Stimulated activated CD8-positive, alpha-beta memory T cell treated with anti-CD3 and anti-CD28 coated beads, Interleukin-12 subunit alpha, Interleukin-12 subunit beta, amount 100 ng/mL, for 24 hours (primary cell): ENCODE results near the gene WWOX.

Source experiments
- DNase-seq: peaks from one replicate; pipeline ENCODE4 v3.0.0-alpha.2; 2020; ENCODE audit errors: extremely low read depth

The WWOX gene

DNA sequence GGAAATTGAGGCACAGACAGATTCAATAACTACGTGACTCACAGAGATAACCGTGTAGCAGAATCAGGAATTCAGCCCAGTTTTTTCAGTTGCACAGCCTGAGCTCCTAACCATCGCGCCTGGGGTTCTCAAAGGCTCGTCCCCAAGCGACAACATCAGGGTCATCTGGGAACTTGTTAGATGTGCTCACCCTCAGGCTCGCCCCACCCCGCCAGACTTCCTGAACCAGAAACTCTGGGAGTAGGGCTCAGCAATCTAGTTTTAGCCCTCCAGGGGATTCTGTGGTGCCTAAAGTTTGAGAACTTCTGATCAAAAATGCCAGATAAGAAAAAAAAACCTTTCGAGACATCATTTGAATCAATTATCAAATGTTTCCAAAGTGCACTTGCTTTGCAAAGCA lies 559.8 kb downstream of the WWOX start:
- DNase-seq: no peak

DNA sequence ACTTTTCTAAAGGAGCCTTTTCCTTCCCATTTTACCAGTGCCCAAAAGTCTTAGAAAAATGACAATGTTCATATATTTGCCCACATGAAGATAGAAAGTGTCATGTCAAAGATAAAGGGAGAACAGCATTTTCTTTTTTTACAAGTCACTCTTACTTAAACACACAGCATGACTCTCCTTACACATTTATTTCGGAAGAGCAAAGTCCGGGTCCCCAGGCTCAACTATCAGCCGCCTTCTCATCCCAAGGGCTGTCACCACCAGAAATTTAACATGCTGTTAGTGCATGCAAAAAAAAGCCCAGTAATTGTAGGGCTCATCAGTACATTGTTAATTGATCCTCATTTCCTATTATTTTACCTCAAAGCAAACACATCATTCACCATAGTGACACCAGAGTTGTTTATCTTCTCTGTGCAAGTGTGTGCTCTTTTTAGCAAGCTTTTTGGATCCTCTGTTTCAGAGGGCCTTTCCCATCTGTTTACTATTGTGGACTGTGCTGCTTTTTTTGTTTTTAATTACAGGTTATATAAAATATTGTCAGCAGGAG lies 560.3 kb downstream of the WWOX start:
- DNase-seq: no peak

DNA sequence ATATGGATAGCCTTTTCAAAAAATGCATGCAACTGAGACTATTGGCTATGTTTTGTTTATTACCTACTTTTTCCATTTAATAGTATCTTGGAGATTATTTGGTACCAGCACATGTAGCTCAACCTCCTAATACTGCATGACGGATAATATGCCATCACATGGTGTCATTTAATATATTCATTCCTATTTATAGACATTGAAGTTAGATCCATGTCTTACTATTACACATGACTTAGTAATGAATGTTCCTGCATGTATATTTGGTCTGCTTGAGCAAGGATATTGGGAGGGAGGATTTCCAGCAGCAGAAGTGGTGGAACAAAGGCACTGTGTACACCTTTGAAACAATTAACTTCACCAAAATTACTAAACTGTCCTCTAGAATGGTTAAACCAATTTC lies 561.3 kb downstream of the WWOX start:
- no peak for DNase-seq

DNA sequence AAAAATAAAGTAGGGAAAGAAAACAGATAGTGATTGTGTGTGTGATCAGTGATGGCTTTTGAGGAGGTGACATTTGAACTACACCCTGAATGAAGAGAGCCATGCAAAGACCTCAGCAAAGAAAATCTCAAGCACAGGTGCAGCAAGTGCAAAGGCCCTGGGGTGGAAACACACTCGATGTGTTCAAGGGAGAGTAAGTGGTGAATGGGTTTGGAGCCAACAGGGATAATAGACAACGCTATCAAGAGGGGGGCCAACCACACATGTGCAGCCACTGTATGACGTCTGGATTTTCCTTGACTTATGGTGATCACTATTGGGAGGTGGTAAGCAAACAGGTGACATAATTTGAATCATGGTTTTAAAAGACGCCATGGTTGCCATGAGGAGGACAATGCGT lies 564.2 kb downstream of the WWOX start:
- DNase-seq: no peak

DNA sequence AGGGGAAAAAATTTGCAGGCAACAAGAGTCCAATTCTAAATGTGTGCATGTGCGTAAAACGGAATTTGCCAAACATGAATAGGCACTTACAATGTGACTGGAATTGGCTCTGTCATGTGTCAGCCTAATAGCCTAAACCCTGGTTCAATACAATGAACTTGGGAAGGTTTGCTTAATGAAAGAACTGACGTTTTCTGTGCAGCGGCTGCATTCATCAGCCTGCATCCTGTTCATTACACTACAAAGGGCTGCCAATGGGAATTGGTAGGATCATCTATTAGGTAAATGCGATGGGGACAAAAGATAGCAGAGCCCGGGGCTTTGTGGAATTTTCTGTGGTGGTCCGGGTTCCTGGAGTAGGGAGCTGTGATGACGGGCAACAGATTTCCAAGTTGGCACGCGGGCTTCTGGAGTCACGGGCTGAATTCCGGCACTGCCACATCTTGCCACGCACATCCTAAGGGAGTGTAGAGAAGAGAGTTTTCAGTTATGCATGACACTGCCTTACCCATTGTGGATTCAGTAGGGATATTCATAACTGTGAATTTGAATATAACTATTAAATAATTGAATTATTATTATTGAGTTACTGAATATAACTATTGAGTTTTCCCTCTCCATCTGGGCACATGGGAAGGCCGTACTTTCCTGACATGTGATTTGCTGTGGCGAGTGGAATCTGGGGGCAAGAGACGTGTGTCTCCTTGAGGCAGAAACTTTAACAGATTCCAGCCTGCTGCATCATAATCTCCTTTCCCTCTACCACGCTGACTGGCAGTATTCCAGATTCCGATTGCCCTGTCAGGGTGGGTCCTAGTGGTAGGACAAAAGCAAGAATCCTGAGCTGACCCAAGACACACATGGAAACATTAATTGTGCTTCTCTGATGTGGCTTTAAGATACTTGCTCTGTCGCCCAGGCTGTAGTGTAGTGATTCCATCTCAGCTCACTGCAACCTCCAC lies 565.6 kb downstream of the WWOX start:
- no peak for DNase-seq

DNA sequence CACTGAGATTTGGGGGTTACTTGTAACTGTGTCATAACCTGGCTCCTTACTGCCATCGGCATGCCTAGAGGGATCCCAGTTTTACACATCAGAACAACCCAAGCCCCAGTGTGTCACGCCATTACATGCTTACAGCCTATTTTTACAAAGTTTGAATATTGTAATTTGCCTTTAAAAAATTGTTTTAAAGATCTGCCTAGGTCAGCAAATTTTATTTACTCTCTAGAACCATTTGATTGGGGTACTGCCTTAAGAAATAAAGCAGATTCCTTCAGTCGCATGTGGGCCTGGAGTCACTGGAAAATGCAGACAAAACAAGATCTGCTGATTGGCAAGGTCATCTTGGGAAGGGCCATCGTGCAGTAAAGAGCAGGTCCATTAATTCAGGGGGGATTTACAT lies 566.9 kb downstream of the WWOX start:
- no peak for DNase-seq

DNA sequence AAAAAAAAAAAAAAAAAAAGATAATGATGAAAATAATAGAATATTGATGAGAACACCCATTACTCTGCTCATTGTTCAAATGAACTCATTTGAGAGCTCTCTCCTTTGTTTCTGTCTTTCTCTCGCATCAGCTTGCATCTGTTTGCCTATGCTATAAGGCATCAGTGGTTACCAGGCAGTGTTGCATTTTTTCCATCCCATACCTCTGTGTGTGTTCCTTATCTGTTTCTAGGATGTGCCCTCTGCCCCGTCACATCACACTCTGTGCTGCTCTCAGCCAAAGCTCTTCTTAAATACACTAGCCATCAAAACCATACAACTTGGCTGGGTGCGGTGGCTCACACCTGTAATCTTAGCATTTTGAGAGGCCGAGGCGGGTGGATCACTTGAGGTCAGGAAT lies 568.2 kb downstream of the WWOX start:
- DNase-seq: no peak

DNA sequence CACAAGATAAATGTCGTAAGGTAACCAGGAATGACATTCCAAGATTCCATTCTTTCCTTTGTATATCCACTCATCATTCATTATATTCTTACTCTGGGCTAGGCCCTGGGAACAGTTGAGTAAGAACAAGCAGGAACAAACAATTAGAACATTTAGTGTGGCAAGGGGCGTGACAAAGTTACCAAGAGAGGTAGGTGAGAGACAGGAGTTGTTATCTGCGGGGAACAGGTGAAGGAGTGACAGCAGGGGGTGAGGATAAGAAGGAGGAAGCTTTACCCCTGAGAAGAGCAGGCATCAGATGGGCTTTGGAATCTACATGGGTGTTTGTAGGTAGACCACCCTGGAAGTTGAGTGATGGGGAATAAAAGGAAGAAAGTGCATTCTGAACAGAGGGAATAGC lies 568.9 kb downstream of the WWOX start:
- DNase-seq: no peak

DNA sequence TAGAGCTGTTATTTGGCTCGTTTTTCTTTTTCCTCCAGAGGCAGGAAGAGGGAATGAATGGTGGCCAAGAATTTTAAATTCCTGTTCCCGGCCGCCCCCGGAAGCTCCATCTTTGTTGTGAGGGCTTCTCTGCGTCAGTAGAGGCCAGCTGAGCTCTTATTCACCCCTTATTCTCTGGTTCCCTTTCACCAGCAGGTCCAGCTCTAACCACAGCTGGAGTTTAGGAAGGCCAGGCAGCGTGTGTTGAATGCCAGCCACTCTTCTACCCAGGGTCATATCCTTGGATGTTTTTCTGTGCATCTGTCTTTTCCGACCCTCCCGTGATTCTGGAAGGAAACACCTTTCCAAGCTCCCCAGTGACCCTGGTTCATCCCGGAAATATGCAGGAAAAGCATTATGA lies 570.5 kb downstream of the WWOX start:
- DNase-seq: no peak

DNA sequence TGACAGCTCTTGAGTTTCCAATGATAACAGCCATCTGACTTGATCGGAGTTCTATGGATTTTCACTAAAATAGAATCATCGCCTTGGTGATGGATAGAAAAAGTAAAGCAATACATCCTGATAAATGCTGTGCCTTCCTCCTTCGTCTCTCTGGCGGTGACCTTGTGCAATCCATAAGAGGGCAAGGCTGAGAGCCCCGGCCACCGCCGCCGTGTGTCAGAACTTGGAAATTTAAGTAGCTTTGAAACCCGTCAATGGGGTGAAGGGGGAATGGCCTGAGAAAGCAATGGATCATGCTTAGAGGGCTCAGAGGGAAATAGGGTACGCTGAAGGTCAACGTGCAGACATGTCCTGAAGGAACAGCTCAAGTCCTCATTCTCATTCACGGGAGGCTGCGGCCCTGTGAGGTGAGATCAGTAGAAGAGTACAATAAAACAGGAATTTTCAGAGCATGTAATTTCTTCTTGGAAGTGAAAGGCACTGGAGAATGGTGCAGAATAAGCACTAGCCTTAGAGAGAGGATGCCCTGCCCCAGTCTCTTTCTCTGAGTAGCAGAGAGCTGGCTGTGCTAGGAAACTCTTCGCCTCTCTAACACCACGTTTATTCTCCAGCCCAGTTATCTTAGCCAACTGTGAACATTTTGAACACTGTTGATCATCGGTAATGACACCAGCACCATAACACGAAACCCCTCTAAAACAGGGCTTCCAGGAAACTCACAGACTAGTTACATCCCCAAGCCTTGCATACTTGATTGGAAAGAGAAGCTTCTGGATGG lies 573.5 kb downstream of the WWOX start:
- no peak for DNase-seq

DNA sequence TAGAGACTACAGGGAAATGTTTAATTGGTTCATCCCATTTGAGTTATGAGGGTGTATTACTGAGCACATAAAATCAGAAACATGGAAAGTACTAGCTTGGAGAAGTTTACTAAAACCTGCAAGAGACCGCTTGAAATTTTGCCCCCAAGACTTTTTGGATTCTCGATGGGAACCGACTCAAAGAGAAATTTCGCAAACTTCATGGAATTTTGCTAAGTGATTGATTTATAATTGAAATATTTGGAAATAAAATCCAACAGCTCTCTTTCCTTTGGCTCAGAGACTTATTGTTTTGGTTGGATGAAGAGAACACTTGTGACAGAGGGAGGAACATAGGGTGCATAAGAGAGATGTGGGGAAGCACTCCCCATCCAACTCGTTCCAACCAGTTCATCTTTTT lies 574.4 kb downstream of the WWOX start:
- no peak for DNase-seq

DNA sequence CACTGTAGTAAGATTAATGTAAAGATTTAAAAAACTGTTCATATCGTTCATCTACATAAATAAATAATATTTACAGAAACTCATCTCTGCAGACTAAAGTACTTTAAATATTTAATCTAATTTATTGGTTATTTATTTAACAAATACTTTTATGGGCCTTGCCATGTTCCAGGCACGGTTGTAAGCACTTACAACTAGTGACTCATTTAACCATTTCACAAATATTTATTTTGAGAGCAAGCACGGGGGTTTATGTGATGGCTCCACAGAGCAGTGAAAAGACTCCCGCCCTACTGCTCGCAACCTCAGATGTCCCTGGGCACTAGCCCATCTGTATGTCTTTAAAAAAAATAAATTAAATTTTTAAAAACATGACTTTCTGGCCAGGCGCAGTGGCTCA lies 575.9 kb downstream of the WWOX start:
- DNase-seq: no peak

DNA sequence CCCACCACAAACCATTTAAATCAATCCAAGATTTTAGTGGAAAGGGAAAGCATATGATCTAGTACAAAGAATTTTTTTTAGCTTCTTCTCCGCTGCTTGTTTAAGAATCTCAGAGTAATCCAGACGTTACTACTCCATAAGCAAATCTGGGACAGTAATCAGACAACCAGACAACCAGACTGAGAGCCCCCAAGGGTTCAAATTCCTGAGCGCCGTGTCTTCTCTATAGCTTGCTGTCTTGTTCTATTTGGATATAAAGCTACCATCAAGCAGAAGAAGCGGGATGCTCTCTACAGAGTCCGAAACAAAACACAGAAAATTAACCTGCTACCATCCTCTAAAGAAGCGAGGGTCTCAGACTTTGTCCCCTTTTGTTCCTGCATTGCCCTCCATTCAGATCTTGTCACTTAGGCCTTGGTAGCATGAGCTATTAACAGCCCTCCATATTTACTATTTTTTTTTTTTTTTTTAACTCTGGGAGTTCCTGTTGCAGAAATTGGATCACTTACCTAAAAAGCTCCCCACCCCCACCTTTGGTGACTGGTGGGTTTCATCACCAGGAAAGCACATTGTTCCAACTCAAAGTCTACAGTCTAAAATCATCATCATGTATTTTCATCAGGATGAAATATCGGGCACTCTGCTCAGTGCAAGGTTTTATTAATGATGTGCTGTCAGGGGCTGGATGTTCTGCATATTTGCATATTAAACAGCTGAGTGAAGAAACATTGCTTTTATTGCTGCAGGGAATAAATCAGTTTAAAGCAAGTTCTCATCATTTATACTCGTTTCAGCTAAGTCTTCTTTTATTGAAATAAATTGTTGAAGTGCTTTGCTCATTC lies 576.7 kb downstream of the WWOX start:
- no peak for DNase-seq

DNA sequence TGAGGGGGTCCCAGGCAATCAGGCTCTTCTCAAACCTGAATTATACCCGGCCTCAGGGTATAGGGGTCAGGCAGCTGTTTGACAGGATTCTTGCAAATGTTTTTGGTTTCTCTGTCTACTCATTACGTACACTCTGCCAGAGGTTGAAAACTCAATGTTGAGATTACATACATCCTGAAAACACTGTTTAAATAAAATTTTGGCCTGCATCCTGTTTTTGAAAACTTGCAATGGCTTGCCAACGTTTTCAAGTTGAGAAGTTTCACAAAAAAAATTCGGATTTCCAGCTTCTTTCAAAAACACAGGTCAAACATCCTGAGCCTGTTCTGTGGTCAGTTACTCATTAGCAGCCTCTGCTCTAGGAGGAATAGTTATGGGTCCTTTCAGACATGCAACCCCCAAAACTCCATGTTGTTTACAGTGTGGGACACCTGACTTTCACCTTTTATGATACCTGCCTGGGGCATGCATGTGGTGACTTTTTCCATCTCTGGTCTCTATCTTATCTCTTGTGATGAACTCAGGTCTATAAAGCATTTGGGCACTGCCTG lies 577.8 kb downstream of the WWOX start:
- DNase-seq: no peak

DNA sequence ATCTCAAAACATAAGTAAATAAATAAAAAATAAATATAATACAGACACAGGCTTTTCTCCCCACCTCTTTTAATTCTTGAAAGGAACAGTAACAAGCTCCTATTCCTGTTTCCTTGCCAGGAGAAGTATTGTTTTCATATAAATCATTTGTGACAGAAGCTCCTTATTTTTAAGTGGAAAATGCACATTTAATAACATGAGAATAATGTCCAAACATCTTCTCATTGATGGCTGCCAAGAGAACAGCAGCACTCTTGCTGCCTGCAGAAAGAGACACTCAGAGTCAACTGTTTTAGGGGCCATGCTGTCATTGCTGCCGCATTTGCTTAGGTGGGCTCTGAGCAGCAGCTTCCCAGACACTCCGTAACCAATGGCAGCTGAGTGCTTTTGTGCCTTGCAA lies 580.1 kb downstream of the WWOX start:
- DNase-seq: no peak

DNA sequence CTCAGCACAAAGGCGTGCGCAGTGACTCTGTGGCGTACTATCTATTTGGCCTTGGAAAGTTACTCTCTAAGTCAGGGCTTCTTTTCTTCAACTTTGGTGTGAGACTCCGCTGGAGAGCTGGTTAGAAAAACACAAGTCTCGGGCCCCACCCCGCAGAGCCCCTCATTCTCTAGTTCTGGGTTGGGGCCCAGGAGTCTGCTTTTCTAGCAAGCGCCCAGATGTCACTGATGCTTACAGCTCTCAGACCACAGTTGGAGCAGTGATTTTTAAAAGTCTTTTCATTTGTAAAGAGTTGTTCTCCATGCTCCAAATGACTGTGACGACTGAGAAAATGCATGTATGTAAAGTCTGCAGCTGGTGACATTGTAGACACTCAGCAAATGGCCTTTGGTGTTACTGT lies 582.3 kb downstream of the WWOX start:
- no peak for DNase-seq

DNA sequence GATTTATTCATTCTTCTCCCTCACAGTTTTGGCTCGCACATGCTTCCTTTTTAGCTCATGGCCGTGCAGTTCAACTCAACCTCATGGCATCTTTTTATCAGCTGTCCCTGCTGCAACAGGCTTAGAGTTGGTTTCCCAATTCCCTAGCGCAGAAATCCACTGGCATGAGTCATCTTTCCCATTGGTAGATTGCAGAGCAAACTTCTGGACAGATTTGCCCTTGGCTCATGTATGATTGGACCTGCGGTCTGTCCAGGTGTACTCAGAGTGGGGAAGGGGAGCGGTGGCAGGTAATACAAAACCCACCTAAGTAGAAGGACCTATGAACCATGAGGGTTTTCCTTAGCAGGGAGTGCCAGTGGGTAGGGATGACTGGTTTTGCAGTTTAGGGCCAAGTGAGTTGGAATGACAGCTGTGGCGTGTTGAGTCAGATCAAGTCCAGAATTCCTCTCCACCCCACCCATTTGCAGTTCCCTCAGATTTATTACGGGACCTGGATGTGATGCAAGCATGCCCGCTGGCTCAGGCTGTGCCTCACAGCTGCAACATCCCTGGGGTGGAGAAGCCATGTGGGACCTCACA lies 584.7 kb downstream of the WWOX start:
- no peak for DNase-seq

DNA sequence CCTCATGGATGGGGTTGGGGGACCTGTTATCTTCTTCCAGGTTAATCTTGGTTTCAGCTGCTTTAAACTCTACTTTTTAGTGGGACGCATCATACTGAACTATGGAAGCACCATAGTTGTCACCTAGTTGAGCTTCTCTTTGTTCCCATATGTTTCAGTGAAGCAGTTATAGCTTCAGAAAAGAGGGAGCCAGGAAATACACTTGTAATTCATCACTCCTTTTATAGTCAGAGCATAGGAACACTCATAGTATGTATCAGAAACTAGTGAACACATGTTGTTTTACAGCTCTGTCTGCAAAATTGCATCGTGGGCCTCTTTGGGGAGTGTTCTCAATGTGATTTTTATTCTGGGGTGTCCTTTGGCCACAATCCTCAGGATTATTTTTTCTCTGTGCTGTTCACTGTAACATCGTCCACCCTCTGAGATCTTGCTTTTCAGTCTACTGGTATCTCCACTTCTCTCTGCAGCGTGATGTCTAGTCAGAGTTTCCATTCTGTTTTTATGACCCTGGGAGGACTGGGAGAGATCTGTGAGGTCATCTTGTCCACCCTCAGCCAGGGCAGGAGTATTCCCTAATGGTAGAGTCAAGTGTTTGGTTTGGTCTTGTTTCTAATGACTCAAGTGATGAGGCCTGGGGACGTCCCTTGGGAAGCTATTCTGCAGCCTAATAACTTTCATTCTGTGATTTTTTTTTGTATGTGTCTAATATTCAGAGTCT lies 585.4 kb downstream of the WWOX start:
- no peak for DNase-seq

DNA sequence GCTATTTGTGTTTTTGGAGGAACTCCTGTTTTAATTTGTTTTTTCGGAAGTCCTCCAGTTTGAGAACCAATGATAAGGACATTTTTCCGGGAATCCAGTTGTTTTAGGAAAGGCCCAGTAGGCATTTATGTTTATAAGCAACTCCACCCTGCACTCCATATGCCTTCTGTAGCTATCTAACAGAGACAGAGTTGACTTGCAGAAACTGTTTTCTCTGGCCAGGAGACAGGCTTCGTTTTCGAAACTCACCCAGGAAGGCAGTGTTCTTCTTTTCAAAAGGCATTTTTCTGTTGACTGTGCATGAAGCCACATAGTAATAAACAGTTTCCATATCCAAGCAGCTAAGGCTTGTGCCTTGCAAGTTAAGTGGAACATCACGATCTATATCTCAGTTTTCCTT lies 587.1 kb downstream of the WWOX start:
- no peak for DNase-seq

DNA sequence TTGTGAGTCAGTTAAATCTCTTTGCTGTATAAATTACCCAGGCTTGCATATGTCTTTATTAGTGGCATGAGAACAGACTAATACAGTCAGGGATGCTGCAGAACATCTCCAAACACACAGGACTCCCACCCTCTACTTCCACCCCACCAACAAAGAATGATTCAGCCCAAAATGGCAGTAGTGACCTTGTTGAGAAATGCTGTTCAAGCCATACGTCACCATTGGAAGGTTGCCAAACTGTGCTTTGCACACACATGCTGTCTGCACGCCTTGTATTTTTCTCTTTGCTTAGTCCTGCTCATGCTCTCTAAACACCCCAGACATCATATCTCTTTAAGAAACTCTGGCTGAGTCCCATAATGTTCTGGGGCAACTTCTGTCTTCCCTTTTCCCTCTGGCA lies 589.6 kb downstream of the WWOX start:
- no peak for DNase-seq

DNA sequence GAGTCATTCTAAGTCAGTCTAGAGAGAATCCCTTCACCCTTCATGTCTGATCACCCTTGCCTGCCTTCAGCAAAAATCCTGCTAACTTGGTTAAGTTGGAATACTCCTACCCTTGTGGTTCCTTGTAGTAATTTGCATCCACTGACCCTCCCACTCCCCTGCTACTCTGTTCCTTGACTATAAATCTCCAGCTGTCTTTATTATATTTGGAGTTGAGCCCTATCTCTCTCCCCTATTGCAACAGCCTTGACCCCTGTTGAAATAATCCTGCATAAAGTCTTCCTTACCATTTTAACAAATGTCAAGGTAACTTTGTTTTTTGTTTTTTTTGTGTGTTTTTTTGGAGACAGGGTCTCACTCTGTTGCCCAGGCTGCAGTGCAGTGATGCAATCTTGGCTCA lies 590.1 kb downstream of the WWOX start:
- DNase-seq: no peak
